ENCODE results near the gene PRKN.
"Not testable (repeated sequence)": the region's sequence is repeated elsewhere in the genome, so short reads cannot be mapped to it uniquely, and the experiment has no call there.

The PRKN gene

DNA sequence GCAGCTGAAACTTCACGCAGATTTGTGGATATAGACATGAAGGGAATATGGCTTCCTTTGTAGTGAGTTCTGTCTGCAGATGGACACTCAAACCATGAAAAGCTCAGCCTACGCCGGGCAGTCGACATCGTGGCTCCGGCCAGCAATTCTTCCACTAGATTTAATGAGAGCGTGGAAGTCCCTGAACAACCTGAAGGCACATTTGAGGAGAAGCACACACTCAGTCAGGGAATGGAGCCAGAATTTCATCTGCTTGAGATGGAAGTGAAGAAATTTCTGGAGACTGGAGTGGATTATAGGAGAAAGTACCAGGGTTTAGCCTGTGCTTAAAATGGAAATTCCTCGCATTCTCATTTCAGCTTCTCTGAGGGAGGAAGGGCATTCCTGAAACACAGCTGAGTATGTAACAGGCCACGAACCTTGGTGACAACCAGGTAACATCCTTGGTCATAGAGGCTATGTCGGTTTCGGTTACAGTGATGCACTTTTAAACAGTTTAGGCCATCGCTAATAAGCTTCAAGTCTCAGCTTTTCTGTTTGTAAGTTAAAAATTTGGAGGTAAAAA lies 1373.2 kb downstream of the PRKN start:
- no peak for DNase-seq (ENCODE audit: extremely low read depth in 1 of 2, low read depth in 1 of 2)

DNA sequence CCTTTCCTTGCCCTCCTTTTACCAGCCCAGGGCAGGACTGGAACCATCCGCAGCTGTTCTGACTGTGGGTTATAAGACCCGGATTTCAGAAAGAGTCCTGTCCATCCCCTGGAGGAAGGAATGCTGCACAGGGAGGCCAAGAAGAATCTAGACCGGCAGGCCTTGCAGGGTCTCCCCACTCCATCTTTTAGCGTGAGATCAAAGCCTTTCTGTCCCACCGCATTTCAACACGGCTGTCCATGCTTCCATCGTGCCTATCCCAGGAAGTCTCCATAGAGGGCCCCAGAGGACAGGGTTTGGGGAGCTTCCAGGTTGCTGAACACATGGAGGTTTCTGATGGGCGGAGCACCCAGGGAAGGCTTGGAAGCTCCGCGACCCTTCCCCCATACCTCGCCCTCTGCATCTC lies 1374.4 kb downstream of the PRKN start:
- no peak for DNase-seq (ENCODE audit: extremely low read depth in 1 of 2, low read depth in 1 of 2)

DNA sequence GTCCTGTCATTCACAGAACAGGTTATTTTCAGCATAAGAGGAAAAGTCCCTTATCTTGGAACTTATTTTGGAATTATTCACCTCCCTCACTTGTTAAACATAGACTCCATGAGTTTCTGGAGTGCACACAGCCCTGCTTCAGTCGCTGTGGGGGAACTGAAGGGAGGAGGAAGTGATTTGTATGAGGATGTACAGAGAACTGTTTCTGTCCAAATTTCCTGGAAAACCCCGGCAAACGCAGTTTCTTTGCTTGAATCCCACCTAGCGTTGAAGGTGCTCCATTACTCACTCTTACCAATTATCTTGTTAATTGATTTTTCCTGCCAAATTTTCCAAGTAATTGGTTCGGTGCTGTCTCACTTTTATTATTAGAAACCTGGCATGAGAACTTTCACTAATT lies 1375.7 kb downstream of the PRKN start:
- no peak for DNase-seq (ENCODE audit: extremely low read depth in 1 of 2, low read depth in 1 of 2)

DNA sequence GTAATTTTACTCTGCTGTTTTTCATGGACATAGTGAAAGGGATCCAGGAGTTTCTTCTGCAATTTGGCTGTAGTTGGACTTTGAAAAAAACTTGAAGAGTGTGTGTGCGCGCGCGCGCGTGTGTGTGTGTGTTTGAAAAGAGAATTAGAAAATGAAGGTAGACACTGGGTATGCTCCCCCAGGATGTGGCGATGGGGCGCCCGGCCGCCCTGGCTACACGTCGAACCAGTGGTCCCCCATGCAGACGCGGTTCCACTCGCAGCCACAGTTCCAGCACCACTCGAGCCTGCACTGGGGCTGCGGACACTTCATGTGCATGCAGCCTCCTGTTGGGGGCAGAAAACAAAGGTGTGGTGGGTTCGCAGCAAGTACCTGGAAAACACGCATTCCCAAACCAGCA lies 1377.7 kb downstream of the PRKN start:
- DNase-seq (ENCODE audit: extremely low read depth in 1 of 2, low read depth in 1 of 2) = no peak

DNA sequence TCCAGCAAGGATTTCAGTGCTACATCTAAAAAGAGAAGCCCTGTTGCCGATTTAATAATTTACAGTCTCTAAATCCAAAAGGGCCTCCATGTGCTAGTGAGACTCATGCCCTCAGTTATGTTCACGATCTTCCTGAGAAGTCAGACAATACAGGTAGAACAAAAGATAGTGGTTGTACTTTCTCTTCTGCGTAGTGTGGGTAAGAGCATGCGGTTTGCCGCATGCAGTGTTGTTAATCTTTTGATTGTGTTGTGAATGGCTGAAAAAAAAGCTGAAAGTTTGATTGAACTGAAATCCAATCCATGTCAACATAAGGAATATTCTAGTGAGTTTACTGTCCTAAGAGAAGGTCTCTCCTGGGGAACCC lies 1379.0 kb downstream of the PRKN start:
- DNase-seq (ENCODE audit: extremely low read depth in 1 of 2, low read depth in 1 of 2) = no peak

DNA sequence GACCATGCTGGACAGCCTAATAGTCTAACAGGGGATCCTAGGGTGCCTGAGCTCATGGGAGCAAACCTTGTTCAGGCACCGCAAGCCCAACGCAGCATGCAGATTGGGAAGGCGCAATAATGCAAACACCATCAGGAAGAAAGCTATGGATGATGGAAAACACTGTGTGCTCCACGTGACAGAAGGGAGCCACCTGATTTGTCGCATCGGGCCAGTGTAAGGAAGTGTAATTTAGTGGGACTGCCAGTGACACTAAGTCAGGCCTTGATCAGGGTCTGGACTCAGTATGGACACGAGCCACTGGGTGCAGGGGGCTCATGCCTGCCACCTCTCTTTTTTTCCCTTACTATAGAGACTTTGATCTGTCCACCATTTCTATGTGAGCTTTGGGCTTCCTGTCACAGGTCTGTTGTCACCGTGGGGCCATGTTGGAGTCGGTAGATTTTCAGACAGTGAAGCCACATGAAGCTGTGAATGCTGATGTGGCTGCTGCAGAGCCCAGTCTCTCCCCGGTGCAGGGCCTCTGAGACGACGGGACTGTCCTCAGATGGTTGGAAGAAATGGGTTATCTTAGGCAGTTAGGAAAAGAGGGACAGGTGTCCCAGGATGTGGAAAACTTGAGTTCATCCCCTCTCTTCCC lies 1379.5 kb downstream of the PRKN start:
- no peak for DNase-seq (ENCODE audit: extremely low read depth in 1 of 2, low read depth in 1 of 2)

DNA sequence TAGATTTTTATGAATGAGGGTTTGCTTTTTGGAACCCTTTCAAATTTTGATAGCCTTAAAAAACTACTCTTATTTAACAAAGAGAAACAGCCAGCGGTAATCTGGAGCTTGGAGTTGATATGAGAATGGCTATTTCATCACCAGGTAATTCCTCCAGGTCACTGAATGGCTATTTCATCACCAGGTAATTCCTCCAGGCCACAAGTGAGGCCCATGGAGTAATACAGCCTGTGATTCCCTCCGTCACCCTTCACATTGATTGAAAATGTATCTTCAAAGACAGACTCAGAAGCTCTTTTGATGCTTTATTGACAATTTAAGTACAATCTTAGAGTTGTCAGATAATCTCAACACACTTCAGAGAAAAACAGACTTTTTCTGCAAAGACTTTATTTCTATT lies 1380.4 kb downstream of the PRKN start:
- DNase-seq (ENCODE audit: extremely low read depth in 1 of 2, low read depth in 1 of 2) = no peak

DNA sequence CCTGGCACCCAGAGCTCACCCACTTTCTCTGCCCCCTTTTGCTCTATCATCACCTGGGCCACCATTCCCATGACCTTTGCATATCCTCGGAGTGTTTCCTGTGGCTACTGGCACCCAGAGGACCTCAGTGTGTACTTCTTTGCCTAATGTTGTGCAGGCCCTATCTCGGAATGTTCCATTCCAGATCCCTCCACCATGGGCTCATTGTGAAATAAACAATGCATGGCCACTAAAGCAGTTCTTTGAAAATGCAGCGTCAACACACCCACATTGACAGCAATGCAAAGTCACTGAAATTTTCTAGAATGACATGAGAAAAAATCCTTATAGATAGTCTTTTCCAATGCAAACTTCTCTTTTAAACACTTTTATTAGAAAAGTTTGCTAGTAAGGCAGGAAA lies 1380.8 kb downstream of the PRKN start:
- DNase-seq (ENCODE audit: extremely low read depth in 1 of 2, low read depth in 1 of 2) = no peak

DNA sequence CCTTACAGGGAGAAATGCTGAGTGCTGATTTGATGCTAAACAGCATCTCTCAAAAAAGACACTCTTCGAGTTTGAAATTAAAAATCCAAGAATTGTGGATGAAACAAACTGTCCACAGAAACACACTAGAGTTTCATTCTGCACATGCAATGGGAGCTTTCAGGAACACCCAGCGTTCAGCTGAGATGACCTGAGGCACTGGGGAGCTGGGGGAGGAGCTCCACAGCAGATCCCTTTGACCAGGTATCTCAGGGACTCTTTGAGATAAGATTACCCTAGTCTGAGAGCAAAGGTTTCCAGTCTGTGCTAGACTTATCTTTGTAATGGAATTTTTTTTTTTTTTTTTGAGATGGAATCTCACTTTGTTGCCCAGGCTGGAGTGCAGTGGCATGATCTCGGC lies 1382.9 kb downstream of the PRKN start:
- no peak for DNase-seq (ENCODE audit: extremely low read depth in 1 of 2, low read depth in 1 of 2)

DNA sequence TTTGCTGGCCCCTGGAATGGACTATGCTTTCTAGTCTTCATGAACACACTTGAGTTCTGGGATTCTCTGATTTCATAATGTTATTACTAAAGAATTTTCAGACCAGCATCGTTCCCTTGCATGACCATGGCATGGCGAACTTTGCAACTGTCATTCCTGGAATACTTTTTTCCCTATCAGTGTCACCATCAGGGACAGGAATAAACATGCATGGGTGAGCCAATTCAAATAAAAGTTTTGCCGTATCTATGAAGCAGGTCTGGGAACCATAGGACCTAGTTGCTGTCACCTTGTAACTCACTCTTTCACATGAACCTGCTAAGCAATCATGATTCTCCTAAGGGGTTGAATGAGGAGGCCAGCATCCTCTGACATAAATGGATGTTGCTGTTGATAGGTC lies 1385.5 kb downstream of the PRKN start:
- no peak for DNase-seq (ENCODE audit: extremely low read depth in 1 of 2, low read depth in 1 of 2)

DNA sequence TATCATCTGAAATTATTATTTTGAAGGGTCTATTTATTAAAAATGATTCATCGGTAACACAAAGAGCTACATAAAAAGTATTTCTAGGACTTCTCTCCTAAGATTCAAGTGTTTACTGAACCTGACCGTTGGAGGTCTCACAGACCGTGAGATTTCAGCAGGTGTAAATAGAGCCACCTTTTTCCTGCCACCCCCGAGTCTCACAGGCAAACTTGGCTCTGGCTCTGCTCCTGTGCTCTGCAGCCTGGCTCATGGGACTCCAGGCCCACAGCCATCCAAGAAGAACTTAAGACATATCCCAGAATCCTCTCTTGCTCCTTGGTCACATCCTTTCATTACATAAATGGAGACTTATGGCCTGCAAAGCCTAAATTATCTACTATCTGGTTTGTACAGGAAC lies 1385.9 kb downstream of the PRKN start:
- no peak for DNase-seq (ENCODE audit: extremely low read depth in 1 of 2, low read depth in 1 of 2)

DNA sequence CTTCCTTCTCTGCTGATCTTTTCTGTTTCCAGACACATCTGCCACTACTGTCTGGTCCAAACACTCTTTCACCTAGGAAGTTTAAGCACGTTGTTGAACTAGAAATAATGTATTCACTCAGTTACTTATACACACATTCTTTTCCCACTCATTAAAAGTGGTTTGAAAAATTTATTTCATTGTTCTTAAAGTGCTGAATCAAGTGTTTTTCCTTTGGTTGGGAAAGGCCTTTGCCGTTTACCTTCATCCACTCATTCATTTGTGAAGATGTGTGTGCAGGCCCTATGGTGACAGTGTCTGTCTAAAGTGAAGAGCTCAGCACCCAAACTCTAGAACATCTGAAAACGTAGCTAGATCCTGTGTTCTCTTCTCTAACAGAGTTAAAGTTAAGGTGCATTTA lies 1389.6 kb downstream of the PRKN start:
- no peak for DNase-seq (ENCODE audit: extremely low read depth in 1 of 2, low read depth in 1 of 2)

DNA sequence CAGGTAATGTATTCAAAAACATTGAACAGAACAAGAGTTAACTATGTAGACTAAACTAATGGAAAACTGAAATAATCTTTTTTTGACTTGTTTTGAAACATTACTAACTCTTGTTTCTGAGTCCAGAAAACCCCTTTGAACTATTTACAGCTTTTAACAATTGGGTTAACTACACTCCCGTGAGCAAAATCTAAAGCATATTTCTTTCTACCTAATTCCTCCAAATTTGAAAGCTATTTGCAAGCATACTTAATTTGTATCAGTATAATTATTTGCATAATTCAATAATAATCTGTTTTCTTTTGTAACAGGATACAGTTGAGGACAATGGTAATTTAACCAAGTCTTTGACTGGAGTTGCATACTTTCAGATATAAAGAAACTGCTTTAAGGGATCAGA lies 1391.1 kb downstream of the PRKN start:
- no peak for DNase-seq (ENCODE audit: extremely low read depth in 1 of 2, low read depth in 1 of 2)

DNA sequence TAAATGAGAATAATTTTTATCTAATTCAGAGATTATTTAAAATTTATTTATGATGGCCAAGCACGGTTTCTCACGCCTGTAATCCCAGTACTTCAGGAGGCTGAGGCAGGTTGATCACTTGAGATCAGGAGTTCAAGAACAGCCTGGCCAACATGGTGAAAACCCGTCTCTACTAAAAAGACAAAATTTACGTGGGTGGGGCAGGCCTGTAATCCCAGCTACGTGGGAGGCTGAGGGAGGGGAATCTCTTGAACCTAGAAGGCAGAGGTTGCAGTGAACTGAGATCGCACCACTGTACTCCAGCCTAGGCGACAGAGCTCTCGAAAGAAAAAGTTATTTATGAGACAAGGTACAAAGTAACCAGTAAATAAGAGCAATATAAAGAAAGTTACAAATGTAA lies 1394.2 kb downstream of the PRKN start:
- DNase-seq (ENCODE audit: extremely low read depth in 1 of 2, low read depth in 1 of 2) = no peak

DNA sequence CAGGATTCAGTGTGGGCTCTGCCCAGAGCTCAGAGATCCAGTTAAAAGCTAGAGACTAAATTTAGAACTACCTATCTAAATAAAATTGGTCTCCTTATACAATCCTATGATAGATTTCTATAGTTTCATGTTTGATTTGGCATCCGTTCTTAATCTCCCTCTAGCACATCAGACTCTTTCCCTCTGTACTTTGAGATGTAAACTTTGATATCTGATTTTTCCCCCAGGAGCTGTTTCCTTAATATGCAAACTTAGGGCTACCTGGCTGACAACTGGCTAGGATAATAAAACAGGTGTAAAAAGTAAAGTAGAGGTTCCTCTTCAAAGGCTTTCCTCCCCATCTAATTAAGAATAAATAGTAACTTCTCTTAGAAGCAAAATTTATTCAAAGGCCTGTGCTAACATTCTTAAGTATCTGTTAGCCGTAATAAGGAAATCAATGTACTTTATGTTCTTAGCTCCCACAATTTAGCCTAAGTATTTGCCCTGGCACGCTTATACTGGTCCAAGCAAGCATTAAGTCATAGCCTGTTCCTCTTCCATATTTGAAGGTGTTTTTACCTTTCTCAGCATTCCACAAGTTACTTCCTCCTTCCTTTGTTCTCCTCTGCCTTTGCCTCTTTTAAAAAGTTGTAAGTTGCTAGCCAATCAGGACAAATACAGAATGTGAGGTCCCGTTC lies 1396.0 kb downstream of the PRKN start:
- DNase-seq (ENCODE audit: extremely low read depth in 1 of 2, low read depth in 1 of 2) = not testable (repeated sequence)

DNA sequence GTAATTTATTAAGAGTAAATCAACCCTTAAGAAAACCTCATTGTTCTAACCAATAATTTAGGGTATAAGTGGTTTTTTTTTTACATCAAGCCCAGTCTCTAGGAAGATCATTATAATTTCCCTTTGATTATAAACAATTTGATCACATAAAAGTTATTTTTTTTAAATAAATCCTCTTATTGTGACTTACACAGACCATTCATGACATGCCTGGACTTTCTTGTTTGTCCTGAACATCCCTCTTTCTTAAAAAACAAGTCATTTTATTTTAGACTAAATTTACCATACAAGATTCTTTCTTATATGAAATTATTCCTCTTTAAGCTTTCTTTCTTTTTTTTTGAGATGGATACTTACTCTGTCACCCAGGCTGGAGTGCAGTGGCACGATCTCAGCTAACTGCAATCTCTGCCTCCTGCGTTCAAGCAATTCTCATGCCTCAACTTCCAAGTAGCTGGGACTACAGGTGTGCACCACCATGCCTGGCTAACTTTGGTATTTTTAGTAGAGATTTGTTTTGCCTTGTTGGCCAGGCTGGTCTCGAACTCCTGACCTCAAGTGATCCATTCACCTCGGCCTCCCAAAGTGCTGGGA lies 1400.1 kb downstream of the PRKN start:
- DNase-seq (ENCODE audit: extremely low read depth in 1 of 2, low read depth in 1 of 2) = no peak

DNA sequence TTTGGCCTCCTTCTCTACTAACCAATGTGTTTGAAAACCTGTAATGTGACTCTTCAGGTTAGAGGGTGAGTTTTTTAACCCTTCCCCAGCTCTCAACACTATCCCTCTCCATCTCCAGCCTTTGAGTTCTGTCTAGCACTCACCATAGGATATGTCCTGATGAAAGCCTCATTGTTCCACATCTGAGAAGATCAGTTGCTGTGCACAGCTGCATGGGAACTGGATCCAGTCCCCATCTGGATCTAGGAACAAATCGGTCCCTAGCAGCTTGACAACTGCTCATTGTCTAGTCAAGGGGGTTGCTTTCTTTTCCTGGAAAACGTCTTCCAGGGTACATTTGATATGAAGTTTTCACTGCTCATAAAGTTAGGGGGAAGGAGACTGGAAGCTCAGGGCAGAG lies 1408.3 kb downstream of the PRKN start:
- DNase-seq (ENCODE audit: extremely low read depth in 1 of 2, low read depth in 1 of 2) = no peak

DNA sequence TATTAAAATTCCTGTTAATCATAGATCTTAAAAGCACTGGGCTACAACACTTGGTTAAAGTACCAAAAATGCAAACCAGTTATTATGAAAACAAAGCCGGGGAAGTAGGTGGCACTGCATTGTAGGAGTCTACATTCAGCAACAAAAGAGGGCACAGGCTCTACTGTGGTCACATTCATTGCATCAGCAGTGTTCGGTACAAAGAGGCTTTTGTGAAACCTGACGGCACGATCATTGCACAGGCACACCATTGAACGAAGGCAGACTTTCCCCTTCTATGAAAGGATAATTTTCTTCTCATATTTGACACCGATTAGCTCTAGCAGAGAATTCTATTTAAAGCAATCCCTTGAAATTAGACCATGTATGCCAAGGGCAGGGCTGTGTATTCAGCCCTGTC lies 1409.1 kb downstream of the PRKN start:
- no peak for DNase-seq (ENCODE audit: extremely low read depth in 1 of 2, low read depth in 1 of 2)

DNA sequence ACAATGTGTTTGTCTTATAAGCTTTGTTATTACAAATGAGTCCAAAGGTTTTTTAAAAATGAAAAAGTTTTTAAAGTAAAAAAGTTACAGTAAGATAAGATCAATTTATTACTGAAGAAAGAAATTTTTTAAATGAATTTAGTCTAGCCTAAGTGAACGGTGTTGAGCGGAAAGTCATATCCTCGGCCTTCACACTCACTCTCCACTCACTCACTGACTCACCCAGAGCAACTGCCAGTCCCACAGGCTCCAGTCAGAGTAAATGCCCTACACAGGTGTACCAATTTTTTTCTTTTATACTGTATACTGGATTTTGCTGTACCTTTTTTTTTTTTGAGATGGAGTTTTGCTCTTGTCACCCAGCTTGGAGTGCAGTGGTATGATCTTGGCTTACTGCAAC lies 1411.0 kb downstream of the PRKN start:
- no peak for DNase-seq (ENCODE audit: extremely low read depth in 1 of 2, low read depth in 1 of 2)

DNA sequence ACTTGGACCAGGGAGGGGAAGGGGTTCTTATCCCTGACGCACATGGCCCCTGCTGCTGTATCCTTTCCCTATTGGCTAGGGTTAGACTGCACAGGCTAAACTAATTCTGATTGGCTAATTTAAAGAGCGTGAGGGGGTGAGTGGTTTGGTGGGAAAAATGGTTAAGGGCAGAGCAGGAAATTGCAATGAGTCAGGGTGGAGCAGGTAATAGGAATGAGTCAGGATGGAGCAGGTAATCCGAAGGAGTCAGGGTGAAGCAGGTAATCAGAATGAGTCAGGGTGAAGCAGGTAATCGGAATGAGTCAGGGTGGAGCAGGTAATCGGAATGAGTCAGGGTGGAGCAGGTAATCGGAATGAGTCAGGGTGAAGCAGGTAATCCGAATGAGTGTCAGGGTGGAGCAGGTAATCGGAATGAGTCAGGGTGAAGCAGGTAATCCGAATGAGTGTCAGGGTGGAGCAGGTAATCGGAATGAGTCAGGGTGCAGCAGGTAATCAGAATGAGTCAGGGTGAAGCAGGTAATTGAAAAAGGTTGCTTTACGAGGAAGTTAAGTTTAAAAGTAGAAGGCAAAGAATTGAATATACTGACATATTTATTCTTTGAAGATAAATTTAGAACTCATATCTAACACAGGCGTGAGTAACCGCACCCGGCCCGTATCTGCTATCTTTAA lies 1412.2 kb downstream of the PRKN start:
- not testable (repeated sequence) for DNase-seq (ENCODE audit: extremely low read depth in 1 of 2, low read depth in 1 of 2)

DNA sequence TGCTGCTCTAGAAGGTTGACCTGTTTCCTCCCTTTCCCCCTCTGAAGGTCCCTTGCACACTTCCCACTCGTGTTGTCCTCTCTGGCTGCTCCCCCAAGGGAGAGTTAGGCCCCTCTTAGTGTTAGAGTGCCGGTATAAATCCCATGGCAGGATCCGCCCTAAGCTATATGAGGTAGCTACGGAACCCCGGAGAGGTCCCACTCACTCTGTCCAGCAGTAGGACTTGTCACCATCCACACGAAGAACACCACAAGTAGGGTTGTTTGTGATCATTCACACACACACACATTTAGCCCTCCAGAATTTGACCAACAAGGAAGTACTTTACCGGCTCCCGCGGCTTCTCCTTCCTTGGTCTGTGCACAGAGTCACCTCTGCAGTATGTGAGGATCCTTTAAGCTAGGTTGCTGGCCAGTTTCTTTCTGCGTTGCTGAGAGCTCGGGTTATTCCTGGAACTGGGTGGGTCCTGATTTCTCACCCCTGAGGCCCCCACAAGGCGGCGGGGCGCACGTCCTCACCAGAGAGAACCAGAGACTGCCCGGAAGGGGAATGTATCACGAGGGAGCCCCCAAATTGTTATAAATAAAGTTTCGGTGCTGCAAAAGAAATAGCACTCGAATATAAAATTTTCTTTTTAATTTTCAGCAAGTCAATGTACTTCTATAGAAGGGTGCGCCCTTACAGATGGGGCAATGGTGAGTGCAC lies 1412.9 kb downstream of the PRKN start:
- DNase-seq (ENCODE audit: extremely low read depth in 1 of 2, low read depth in 1 of 2) = not testable (repeated sequence)

Measured in activated CD8-positive, alpha-beta memory T cell treated with anti-CD3 and anti-CD28 coated beads for 1 hour (primary cell).